ENCODE data around the gene RASA2.
A peak's percentile ranks its signal among the peaks of the same experiment; 100 is the strongest.
"Not testable (repeated sequence)": the region's sequence is repeated elsewhere in the genome, so short reads cannot be mapped to it uniquely, and the experiment has no call there.

Gene RASA2

DNA sequence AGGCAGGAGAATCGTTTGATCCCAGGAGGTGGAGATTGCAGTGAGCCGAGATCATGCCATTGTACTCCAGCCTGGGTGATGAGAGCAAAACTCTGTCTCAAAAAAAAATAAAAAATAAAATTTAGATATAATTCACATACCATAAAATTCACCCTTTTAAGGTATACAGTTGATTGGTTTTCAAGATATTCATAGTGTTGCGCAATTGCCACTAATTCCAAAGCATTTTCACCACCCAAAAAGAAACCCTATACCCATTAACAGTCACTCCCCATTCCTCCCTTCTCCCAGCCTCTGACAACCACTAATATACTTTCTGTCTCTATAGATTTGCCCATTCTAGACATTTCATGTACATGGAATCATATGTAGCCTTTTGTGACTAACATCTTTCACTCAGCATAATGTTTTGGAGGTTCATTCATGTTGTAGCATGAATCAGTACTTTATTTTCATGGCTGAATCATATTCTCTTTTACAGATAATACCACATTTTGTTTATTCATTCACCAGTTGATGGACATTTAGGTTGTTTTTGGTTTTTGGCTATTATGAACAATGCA is 116.7 kb downstream of the RASA2 start:
- no peak for DNase-seq

DNA sequence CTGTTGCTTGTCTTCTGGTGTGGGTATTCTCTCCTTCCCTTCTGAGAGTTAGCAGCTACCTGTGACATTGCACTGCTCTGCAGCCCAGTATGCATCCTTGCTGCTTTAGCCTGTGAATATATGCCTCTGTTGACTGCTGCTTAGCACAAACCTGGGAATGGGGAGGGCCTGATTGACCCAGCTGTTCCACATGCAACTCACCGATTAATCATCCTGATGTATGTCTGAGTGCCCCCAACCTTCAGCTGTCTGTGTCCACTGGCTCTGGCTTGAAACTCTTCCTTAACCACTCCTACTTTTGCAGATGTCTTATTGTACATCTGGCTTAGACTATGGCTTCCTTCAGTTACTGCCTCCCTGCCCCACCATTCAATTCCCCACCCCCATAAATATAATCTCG is 119.1 kb downstream of the RASA2 start:
- no peak for DNase-seq

DNA sequence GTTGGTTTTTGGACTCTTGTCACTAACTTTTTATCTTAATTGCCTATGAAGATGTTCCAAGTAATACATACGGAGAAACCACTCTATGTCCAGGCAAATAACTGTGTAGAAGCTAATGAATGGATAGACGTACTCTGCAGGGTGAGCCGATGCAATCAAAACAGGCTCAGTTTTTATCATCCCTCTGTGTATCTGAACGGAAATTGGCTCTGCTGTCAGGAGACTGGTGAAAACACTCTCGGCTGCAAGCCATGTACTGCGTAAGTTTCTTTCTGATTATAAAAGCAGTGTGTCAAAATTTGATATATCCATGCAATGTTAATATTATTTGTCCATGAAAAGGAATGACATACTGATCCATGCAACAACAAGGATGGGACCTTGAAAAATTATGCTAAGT is 121.6 kb downstream of the RASA2 start:
- no peak for DNase-seq

DNA sequence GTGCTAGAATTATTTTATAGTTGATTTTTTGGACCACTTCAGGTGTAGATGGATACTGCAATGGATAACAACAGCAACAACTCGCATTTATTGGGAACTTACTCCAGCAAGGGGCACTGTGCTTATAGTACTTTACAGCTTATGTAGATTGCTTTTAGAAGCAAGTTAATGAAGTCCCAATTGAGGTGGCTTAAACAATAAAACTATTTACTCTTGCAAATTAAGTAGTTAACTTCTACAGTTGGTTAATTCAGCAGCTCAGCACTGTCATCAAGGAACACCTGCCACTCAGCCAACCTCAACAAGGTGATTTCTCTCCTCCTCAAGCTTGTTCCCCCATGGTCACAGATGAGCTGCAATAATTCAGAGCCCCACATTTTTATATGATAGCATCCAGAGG is 124.1 kb downstream of the RASA2 start:
- peak; percentile 94 for DNase-seq

DNA sequence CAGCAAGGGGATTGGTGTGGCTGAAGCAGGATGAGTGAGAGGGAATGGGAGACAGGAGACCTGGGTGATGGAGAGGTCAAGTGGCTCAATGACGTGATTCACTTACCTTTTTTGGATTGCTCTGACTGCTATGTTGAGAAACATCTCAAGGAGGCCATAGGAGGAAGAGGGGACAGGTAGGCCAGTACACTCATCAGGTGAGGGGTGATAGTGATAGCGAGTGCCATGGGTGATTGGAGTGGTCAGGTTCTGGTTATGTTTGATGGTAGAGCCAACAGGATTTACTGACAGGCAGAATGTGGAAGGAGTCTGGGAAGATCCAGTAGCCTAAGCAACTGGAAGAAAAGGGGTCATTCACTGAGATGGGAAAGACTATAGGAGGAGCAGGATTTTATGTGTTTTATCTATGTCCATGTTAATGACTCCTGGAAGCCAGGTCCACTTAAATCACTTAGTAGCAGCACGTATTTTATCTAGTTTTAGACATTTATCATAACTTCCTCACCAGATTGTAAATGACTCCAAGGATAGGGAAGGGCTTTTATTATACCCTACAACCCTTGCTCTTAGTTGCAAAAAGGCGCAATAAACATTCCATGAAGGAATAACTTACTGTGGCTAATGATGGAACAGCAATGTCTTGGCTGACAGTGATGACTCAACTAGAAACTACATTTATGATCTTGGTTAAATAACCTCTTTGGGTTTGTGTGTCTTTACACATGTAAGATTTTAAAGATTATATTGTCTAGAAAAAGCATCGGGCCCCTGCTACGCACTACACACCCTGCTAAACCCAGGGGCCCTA is 131.5 kb downstream of the RASA2 start:
- no peak for DNase-seq

DNA sequence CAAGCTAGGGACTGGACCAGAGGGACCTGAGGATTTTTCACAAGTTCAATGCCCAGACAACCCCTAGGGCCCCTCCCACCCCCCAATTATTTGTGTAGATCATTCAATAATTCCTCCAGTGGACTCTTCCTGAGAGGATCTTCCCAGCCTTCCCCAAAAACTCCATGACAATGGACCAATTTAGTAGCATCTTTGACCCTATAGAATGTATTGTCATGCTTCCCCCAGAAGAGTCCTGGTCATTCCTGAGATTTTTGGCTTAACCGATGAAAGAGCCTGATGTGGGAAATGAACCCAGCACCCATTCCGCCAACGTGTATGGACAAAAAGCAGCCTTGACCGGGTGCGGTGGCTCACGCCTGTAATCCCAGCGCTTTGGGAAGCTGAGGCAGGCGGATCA is 132.1 kb downstream of the RASA2 start:
- DNase-seq: no peak

DNA sequence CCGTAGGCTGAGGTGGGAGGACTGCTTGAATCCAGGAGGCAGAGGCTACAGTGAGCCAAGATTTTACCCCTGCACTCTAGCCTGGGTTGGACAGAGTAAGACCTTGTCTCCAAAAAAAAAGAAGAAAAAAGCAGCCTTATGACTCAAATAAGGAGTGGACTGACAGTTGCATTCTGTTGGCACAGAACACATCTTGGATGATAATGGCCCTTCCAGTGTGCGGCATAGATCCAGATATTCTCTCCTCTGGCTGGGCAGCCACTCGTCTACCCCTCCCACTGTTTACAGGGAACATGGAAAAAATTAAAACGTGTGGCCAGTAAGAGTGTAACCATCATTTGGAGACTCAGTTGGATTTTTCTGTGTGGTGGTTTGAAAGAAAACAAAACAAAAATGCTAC is 132.6 kb downstream of the RASA2 start:
- no peak for DNase-seq

DNA sequence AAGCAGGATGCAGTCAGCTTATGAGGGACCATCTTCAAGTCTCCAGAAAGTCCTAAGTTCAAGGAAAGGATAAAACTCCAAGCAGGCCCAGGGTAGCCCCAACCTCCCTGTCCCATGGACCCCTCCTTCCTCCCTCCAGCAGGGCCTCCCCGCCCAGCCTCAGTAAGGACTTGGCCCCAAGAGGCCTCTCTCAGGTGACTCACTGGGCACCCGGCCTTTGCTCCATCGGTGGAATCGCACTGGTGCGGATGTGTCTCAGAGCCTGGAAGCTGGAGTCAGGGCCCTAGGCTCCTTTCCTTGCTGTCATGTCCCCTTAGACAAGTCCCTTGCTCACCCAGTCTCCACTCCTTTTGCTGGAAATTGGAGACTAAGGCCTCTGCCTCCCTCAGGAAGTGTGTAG is 136.9 kb downstream of the RASA2 start:
- no peak for DNase-seq

DNA sequence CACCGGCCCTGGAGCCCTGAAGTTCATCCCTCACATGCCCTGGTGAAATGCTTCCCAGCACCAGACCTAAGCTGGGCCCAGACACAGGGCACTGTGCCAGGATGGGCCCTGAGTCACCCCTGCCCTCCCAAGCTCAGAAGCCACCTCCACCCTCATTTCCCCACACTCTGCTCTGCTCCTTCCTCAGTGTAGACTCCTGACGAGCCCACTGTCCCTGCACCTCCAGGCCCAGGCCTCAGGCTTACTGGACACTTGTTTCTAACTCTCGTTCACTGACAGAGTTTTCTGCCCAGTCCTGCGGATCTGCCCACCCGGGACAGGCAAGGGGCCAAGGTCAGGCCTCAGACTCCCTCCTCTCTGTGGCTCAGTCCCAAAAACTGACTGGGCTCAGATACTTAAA is 138.7 kb downstream of the RASA2 start:
- no peak for DNase-seq

DNA sequence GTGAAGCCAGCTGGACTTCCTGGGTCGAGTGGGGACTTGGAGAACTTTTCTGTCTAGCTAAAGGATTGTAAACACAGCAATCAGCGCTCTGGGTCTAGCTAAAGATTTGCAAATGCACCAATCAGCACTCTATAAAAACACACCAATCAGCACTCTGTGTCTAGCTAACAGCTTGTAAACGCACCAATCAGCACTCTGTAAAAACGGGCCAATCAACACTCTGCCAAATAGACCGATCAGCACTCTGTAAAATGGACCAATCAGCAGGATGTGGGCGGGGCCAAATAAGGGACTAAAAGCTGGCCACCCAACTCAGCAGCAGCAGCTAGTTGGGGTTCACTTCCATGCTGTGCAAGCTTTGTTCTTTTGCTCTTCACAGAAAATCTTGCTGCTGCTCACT is 141.5 kb downstream of the RASA2 start:
- DNase-seq: not testable (repeated sequence)

DNA sequence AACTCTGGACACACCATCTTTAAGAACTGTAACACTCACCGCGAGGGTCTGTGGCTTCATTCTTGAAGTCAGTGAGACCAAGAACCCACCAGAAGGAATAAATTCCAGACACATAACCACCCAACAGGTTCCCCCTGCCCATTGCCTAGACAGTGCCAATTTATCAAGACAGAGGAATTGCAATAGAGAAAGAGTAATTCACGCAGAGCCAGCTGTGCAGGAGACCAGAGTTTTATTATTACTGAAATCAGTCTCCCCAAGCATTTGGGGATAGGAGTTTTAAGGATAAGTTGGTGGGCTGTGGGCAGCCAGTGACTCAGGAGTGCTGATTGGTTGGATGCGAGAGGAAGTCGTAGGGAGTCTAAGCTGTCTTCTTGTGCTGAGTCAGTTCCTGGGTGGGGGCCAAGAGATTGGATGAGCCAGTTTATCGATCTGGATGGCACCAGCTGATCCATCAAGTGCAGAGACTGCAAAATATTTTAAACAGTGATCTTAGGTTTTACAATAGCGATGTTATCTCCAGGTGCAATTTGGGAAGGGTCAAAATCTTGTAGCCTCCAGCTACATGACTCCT is 142.1 kb downstream of the RASA2 start:
- DNase-seq: not testable (repeated sequence)

DNA sequence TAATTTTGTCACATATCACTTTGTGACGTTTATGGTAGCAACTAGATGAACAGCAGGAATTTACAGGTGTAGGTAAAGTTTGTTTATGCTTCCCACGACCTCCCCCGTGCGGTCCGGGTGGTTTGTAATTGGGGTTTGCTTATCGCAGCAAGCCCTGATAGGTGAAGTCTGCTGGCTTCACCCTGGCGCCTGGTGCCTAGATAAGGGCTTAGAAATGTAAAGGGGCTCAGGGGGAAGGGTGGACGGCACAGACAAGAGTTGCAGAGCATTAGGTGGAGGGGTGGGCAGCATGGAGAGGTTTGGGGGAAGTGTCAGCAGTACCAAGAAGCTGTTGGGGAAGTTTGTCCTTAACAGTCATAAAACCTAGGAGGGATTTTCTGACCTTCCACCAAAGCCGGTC is 143.1 kb downstream of the RASA2 start:
- DNase-seq: no peak

DNA sequence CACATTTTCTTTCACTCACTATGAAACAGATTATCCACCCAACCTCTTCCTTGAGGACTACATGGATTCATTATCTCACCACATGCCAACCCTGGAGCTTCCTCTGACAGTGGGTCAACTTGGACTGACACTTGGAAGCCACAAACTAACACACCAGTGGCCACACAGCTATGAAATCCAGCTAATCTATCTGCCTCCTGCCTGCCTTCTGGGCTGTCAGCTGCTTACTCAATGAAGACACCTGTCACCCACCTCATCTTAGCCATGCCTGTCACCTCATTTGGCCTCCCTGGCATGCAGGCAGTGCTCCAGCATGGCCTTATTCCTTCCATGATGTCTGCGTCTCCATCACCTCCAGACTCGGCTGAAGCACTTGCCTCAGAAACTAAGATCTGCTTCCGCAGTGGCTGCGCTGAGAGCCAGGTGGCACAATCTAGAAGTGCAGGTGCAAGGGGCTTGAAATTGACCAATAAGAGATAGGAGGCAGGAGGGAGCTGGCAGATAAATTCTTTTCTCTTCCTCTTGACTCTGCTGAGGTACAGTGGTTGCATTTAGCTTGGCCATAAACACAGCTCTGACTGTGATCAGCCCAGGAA is 146.1 kb downstream of the RASA2 start:
- DNase-seq: no peak

DNA sequence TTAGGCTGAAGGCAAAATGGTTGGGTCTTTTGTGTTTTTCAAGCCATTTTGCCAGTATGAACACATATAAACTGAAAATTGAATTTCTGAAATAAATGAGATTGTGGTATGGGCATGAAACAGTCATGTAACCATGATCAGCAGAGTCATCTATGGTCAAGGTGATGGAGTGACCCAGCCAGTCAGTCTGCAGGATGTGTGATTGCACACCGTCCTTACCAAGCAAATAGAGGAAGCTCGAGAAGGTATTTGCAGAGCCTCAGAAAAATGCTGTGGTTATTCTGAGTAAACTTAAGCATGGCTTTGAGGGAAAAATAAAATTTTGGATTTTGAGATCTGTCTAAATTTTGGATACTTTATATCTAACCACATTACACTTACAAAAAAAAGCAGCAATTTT is 155.4 kb downstream of the RASA2 start:
- no peak for DNase-seq

DNA sequence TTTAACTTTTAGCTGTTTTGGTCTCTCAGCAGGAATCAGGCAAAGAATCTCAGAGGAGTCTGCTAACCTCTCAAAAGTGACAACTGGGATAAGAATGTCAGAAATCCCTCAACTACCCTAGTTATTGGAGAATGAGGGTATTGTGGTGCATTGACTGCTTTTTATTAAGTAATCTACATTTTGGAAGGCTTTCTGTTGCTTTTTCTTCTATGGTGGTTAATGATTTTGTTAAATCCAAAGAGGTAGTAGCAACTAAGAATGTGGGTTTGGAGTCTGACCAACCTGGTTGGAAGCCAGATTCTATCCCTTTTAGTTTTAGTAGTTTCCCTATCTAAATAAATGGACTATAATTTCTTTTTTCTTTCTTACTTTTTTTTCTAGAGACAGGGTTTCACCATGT is 156.6 kb downstream of the RASA2 start:
- DNase-seq: no peak

DNA sequence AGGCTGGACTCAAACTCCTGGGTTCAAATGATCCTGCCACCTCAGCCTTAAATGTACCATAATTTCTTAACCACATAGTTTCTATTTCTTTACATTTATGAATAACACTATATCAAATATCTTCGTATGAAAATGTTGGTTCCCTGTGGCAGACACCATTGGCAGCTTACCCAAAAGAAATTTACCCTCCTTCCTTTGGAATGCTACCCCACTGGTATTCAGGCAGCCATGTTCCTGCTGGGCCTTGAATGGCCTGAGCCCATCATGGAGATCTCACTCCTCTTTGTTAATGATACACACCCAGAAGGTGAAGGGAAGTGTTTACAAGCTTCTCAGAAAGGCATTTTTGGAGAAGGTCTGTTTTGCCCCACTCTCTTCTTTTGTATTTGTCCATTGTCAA is 157.0 kb downstream of the RASA2 start:
- no peak for DNase-seq

DNA sequence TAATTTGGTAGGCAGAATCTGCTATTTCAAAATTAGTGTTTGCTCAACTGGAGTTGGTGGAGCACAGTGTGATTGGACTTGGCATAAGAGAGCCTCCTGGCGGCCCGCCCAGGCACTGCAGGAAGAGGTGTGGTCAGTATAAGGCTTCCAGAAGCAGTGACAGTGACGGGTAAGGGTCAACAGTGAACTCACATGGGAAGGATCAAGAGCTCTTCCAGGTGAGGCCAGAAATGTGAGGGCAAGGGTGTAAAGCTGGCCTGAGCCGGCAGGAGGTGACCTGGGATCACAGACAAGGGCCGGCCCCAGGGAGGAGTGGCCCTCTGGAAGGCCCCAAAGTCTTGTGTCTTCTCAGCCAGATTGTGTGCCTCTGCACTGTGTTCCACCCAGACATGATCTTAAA is 158.1 kb downstream of the RASA2 start:
- peak; percentile 47 for DNase-seq

DNA sequence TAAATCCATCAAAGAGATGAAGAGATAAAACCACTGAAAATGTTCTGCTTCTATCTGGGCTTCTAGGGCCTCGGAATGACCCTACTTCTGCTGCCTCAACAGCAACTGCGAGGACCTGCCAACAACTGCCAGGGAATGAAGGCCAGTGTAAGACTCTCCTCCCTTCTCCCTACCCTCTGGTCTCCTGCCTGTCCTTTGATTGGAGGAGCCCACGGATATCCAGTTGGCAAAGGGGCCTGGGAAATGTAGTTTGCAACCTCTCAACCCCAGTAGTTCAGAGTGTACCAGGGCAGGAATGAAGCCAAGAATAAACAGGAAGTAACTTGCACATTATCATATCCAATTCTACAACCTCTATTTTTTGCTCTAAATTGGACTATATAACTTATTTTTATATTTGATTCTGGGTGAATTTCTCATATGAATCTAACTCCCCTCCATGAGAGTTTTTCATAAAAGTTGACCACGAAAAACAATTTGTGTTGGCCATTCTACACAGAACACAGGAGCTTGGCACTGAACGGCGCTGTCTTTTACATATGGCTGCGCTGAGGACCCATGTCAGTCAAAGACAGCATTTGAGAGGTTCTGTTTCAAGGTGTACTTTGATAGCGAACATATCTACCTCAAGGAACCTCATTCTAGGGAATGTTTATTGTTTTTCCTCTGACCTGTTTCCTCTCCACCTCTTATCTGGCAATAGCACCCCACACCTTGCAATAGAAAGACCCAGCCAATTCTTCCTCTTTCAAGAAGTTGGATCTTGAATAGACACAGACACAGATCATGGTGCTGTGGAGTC is 160.1 kb downstream of the RASA2 start:
- DNase-seq: no peak

DNA sequence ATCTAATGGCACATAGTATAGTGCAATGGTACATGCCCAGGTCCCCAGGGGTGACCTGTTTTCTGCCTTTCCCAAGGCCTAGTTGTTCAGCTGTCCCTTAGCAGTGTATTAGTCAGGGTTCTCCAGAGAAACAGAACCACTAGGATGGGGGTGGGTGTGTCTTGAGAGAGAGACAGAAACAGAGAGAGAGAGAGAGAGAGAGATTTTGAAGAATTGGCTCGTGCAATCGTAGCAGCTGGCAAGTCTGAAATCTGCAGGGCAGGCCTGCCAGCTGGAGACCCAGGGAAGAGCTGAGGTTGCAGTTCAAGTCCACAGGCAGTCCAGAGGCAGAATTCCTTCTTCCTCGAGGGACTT is 160.7 kb downstream of the RASA2 start:
- DNase-seq: no peak

DNA sequence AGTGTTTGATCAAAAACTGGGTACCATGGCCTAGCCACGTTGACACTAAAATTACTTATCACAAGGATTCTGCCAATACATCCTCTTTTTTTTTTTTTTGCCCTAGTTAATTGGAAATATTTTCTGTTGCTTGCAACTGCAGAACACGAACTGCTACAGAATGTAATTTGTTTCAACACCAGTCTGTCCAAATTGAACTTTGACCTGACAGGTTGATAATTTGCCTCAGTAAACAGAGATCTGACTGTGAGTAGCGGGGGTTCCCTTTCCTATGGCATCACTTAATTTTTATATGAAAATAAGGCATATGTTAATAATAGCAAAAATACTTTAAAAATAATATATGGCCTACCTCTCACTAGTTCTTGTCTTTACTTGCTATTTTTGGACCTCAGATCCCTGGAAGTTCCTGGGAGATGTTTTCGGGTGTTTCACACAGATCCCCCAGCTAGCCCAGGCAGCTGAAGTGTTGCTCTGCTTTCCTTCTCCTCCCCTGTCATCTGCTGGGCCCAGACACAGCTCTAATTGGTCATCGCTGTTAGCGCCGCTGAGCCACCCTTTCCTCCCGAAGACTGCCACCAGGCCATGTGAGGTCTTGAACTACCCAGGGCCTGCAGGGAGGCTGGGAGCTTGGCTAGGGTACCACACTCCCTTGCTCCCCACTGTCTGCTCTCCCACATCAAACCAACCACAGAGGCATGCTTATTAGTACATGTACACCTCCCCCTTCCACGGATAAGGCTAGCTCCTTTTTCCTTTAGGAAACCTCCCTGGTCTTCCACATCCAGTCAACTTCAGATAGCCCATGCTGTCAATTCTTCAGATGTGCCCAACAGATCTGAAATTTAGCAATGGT is 161.5 kb downstream of the RASA2 start:
- no peak for DNase-seq

DNA sequence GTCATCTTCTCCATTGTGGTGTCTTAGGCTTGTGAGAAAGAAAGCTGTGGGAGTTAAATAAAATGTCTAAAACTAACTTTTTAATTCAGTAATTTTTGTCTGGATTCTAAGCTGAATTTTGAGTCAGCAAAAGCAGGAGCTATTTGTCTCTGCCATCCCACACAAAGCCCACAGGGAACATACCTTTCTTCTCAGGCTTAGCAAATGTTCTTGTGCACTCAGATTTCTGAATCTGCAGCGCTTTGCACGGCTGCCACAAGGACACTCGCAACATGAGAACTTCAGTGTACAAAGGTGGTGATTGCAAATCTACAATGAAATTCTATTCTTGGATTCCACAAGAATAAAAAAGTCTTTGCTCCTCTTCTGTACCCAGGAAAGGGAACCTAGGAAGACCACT is 163.0 kb downstream of the RASA2 start:
- no peak for DNase-seq

DNA sequence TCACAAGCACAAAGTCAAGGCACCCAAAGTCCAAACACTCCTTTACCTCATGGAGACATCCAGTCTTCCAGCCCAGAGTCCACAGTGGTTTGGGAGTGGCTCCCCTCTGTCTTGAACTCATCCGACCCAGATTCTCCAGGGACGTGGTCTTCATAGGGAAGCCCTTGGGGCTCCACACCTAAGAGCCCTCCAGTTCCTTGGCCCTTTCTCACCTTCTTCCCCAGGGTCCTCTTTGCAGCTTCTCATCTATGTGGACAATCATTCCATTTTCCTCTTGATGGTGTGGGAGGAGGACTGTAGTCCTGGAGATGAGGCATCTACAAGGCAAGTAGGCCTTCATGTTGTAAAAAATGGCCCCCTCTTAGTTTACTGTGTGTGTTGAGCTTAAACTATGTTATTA is 164.0 kb downstream of the RASA2 start:
- DNase-seq: no peak

DNA sequence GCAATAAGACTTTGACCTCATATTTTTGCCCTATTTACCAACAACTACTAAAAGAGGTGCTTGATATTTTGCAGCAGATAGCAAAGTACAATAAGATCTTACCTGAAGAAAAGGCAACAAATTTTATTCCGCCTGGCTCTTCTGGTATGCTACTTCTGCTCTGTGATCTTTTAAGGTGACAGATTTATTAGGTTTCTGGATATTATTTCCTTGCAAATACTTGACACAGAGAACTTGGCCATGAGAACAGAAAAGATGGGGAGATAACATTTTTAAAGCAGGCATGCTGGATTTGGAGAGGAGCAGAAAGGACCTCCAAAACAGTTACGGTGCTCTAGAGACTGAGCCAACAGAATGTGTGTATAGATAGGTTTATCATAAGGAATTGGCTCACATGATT is 164.6 kb downstream of the RASA2 start:
- DNase-seq: no peak

All from NCI-H1436 treated with DMSO at 0.1 percent for 48 hours (cell line).